Glutamatergic neuron (in vitro differentiated cells): Measurements from ENCODE around the gene FAM136A. TPM values are rescaled to one million over a fixed set of nuclear protein-coding genes. Genes with fewer than 3 reads are reported as not detected.
"Not testable (repeated sequence)": the region's sequence is repeated elsewhere in the genome, so short reads cannot be mapped to it uniquely, and the experiment has no call there.

Experiments used
- DNase-seq: peaks from one replicate; pipeline ENCODE4 v3.0.0; 2022
- H3K27ac Mint-ChIP-seq: one replicate; pipeline ENCODE4 v1.8.0; 2020; ENCODE audit warnings: mild to moderate bottlenecking, mixed read lengths, inconsistent platforms; ENCODE audit not compliant: unreplicated experiment
- H3K27me3 Mint-ChIP-seq: one replicate; pipeline ENCODE4 v1.8.0; 2020; ENCODE audit warnings: mild to moderate bottlenecking, moderate library complexity, mixed read lengths, inconsistent platforms; ENCODE audit not compliant: unreplicated experiment
- H3K36me3 Mint-ChIP-seq: one replicate; pipeline ENCODE4 v1.8.0; 2020; ENCODE audit warnings: mild to moderate bottlenecking, mixed read lengths, inconsistent platforms; ENCODE audit not compliant: unreplicated experiment
- H3K4me1 Mint-ChIP-seq: one replicate; pipeline ENCODE4 v1.8.0; 2020; ENCODE audit warnings: mild to moderate bottlenecking, low read depth, mixed read lengths, inconsistent platforms; ENCODE audit not compliant: unreplicated experiment
- H3K4me3 Mint-ChIP-seq: one replicate; pipeline ENCODE4 v1.8.0; 2020; ENCODE audit warnings: mild to moderate bottlenecking, mixed read lengths, inconsistent platforms; ENCODE audit not compliant: unreplicated experiment
- H3K9me3 Mint-ChIP-seq: one replicate; pipeline ENCODE4 v1.8.0; 2020; ENCODE audit warnings: mild to moderate bottlenecking, moderate library complexity, mixed read lengths, inconsistent platforms; ENCODE audit not compliant: unreplicated experiment
- total RNA-seq: library from RNA; stranded (reverse); fragmentation: NEBNext Ultra II Directional; extraction: Animal tissue kit (Norgen Biotek cat#: 25700); gene quantifications from one replicate; pipeline ENCODE4 v1.2.1, GENCODE V29; 2021; ENCODE audit not compliant: unreplicated experiment
- TF ChIP-seq, protein P1 (sequence below): fragments of 200-600 bp; sonication (generic); IDR thresholded peaks from one replicate; pipeline ENCODE4 v1.5.0; 2021; ENCODE audit not compliant: partially characterized antibody, unreplicated experiment

Gene FAM136A
- total RNA-seq, 1 donor from 2014 or later = 17.3 TPM

GRCh38 chr2:70312560-70312959 is 10.7 kb upstream of the FAM136A start:
- TF ChIP-seq, protein P1, sequence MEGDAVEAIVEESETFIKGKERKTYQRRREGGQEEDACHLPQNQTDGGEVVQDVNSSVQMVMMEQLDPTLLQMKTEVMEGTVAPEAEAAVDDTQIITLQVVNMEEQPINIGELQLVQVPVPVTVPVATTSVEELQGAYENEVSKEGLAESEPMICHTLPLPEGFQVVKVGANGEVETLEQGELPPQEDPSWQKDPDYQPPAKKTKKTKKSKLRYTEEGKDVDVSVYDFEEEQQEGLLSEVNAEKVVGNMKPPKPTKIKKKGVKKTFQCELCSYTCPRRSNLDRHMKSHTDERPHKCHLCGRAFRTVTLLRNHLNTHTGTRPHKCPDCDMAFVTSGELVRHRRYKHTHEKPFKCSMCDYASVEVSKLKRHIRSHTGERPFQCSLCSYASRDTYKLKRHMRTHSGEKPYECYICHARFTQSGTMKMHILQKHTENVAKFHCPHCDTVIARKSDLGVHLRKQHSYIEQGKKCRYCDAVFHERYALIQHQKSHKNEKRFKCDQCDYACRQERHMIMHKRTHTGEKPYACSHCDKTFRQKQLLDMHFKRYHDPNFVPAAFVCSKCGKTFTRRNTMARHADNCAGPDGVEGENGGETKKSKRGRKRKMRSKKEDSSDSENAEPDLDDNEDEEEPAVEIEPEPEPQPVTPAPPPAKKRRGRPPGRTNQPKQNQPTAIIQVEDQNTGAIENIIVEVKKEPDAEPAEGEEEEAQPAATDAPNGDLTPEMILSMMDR = no peak
- Mint-ChIP-seq H3K4me3 (no peak overlapping the region), H3K36me3 (no peaks in the 10 kb centered on the region), H3K27ac (no peak overlapping the region), H3K9me3 (peaks cover under 1% of the 10 kb centered on the region), H3K4me1 (no peaks in the 10 kb centered on the region), H3K27me3 (no peaks in the 10 kb centered on the region)
- no peak for DNase-seq

- Mint-ChIP-seq H3K27me3 (no peaks in the 10 kb centered on the region), H3K36me3 (no peaks in the 10 kb centered on the region), H3K9me3 (peaks cover 1% of the 10 kb centered on the region), H3K4me1 (no peaks in the 10 kb centered on the region), H3K27ac (no peak overlapping the region), H3K4me3 (no peak overlapping the region)
- no peak for DNase-seq
- TF ChIP-seq, protein P1 = no peak
Measured at GRCh38 chr2:70310899-70311298, 9.0 kb upstream of the FAM136A start.

DNA sequence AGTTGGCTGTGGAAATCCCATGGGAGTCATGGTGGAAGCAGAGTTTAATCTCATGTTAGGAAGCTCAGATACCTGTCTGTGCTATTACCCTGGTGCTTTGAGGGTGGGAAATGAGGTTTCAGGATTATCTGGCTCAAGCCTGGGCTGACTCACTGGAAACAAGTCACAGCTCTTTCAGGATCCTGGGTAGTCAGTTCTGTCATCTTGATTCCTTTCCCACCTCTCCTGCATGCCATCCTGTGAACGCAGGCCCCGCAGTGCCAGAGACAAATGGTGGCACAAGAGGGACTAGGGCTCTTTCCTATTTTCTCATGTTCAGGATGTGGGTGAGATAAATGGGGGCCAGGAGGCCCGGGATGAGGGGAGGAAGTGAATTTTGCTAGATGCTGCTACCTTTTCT is 3.7 kb upstream of the FAM136A start:
- TF ChIP-seq, protein P1 = no peak
- DNase-seq = no peak
- H3K27me3 Mint-ChIP-seq = peaks cover 2% of the 10 kb centered on the region
- no peak overlapping the region for H3K4me3 Mint-ChIP-seq
- H3K4me1 Mint-ChIP-seq = peaks cover 10% of the 10 kb centered on the region
- peaks cover 5% of the 10 kb centered on the region for H3K9me3 Mint-ChIP-seq
- H3K27ac Mint-ChIP-seq = no peak overlapping the region
- no peaks in the 10 kb centered on the region for H3K36me3 Mint-ChIP-seq

- Mint-ChIP-seq H3K27me3 (peaks cover 2% of the 10 kb centered on the region), H3K9me3 (peaks cover 5% of the 10 kb centered on the region), H3K4me1 (peaks cover 10% of the 10 kb centered on the region), H3K27ac (no peak overlapping the region), H3K36me3 (no peaks in the 10 kb centered on the region), H3K4me3 (no peak overlapping the region)
- TF ChIP-seq, protein P1 = no peak
- DNase-seq = no peak
Measured at GRCh38 chr2:70304498-70304897, 2.6 kb upstream of the FAM136A start.

- Mint-ChIP-seq H3K27me3 (peaks cover 2% of the 10 kb centered on the region), H3K36me3 (no peaks in the 10 kb centered on the region), H3K4me3 (peak overlapping the region; percentile 14), H3K27ac (no peak overlapping the region), H3K9me3 (peaks cover 5% of the 10 kb centered on the region), H3K4me1 (peaks cover 10% of the 10 kb centered on the region)
- no peak for DNase-seq
- TF ChIP-seq, protein P1 = no peak
Measured at GRCh38 chr2:70303186-70303585, 1.3 kb upstream of the FAM136A start.

DNA sequence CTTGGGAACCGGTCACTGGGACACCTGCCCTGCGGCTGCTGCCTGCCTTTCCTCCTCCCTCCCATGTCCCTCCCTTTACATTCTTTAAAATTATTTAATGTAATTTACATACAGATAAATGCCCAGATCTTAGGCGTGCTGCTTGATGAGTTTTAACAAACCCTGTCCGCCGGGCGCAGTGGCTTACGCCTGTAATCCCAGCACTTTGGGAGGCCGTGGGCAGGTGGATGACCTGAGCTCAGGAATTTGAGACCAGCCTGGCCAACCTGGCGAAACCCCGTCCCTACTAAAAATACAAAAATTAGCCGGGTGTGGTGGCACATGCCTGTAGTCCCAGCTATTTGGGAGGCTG is 304 bp upstream of the FAM136A start:
- Mint-ChIP-seq H3K4me1 (peaks cover 10% of the 10 kb centered on the region), H3K4me3 (peak overlapping the region; percentile 64)
- H3K9me3 Mint-ChIP-seq = not testable (repeated sequence)

More for the DNA sequence above, 304 bp upstream of the FAM136A start:
- H3K36me3 Mint-ChIP-seq, H3K27ac Mint-ChIP-seq, H3K27me3 Mint-ChIP-seq, DNase-seq: not testable (repeated sequence)
